ENCODE results near the gene PDGFRA. TPM values are rescaled to one million over a fixed set of nuclear protein-coding genes. Genes with fewer than 3 reads are reported as not detected.

Gene PDGFRA
- total RNA-seq, result 10 to 100 TPM; 25.3 to 42.8 TPM

DNA sequence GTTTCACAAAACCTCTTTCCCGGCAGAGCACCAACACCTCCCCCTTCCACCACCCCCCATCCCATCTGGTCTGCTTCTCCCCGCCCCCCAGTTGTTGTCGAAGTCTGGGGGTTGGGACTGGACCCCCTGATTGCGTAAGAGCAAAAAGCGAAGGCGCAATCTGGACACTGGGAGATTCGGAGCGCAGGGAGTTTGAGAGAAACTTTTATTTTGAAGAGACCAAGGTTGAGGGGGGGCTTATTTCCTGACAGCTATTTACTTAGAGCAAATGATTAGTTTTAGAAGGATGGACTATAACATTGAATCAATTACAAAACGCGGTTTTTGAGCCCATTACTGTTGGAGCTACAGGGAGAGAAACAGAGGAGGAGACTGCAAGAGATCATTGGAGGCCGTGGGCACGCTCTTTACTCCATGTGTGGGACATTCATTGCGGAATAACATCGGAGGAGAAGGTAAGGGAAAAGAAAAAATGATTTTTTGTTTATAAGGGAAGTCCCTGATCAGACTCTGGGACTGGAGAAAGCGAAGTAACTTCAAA, at the start of gene PDGFRA:
Gene PDGFRA (plus strand): TSS at position 333 of the 541 bp plus-strand sequence. CDS start 29,476 bp downstream, outside the sequence.
- peaks cover 0 to 72% of the 10 kb centered on the region in 2 donors for H3K4me1 ChIP-seq
- peaks cover 17 to 40% of the 10 kb centered on the region in 2 donors for H3K27me3 ChIP-seq
- peak; percentile 80 for DNase-seq (ENCODE audit: low spot score)
- peak within 1 kb of the TSS; percentile 68 to 75 for H3K27ac ChIP-seq
- TF ChIP-seq, protein P1, sequence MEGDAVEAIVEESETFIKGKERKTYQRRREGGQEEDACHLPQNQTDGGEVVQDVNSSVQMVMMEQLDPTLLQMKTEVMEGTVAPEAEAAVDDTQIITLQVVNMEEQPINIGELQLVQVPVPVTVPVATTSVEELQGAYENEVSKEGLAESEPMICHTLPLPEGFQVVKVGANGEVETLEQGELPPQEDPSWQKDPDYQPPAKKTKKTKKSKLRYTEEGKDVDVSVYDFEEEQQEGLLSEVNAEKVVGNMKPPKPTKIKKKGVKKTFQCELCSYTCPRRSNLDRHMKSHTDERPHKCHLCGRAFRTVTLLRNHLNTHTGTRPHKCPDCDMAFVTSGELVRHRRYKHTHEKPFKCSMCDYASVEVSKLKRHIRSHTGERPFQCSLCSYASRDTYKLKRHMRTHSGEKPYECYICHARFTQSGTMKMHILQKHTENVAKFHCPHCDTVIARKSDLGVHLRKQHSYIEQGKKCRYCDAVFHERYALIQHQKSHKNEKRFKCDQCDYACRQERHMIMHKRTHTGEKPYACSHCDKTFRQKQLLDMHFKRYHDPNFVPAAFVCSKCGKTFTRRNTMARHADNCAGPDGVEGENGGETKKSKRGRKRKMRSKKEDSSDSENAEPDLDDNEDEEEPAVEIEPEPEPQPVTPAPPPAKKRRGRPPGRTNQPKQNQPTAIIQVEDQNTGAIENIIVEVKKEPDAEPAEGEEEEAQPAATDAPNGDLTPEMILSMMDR (IDR thresholded peaks at IDR 0.05), result no peak
- H3K9me3 ChIP-seq, result no peaks in the 10 kb centered on the region
- no peaks in the 10 kb centered on the region for H3K36me3 ChIP-seq
- H3K4me3 ChIP-seq, result peak within 1 kb of the TSS; percentile 52 to 64

DNA sequence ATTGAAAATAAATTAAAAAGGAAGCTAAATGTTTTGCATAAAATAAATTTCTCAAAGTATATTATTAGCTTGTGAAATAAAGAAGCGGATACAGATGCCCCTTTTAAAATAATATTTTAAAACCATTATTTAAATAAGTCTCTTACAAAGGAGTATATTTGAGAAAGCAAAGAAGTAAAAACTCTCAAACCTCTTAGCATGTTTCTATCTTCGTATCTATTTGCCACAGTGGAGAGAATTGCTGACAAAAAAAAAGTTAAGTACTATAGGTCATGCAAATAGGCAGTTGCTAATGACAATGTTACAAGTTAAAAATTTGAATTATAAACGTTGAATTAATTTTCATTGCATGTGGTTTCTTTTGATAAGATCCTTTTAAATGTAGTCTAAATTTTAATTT, 44.5 kb upstream of the PDGFRA start:
- Histone ChIP-seq H3K4me1 (no peaks in the 10 kb centered on the region), H3K27me3 (no peaks in the 10 kb centered on the region), H3K4me3 (no peak overlapping the region), H3K9me3 (no peaks in the 10 kb centered on the region), H3K36me3 (no peaks in the 10 kb centered on the region), H3K27ac (no peak overlapping the region)
- DNase-seq (ENCODE audit: low spot score), result no peak
- TF ChIP-seq, protein P1 (IDR thresholded peaks at IDR 0.05), result no peak

DNA sequence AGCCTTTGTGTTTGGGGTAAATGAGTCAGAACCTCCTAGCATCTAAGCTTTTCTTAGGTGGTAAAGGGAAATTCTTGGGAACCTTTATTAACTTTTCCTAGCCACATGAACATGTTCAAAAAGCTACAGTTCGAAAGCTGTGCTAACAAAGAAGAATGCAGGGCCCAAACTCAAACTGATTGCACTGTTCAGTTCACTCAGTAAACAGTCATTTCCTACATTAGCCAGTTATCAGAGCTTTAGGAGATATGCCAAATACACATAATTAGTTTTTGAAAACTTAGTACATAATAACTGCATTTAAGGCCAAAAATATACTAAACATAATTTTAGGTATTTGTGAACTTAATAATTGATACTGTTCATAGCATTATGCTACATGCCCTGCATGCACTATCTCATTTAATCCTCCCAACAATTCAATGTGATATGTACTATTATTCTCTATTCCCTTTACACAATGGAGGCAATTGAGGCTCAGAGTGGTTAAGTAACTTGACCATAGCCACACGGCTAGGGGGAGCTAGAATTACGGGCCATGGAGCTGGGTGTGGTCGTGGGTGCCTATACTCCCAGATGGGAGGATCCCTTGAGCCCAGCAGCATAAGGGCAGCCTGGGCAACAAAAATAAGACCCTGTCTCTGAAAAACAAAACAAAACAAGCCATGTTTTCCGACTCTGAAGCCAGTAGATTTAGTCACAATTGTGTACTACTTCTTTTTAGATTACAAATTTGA, 43.9 kb upstream of the PDGFRA start:
- no peaks in the 10 kb centered on the region for H3K27me3 ChIP-seq
- no peaks in the 10 kb centered on the region for H3K36me3 ChIP-seq
- no peak for DNase-seq (ENCODE audit: low spot score)
- no peak overlapping the region for H3K4me3 ChIP-seq
- H3K27ac ChIP-seq, result no peak overlapping the region
- no peaks in the 10 kb centered on the region for H3K9me3 ChIP-seq
- TF ChIP-seq, protein P1 (IDR thresholded peaks at IDR 0.05), result no peak
- H3K4me1 ChIP-seq, result no peaks in the 10 kb centered on the region

DNA sequence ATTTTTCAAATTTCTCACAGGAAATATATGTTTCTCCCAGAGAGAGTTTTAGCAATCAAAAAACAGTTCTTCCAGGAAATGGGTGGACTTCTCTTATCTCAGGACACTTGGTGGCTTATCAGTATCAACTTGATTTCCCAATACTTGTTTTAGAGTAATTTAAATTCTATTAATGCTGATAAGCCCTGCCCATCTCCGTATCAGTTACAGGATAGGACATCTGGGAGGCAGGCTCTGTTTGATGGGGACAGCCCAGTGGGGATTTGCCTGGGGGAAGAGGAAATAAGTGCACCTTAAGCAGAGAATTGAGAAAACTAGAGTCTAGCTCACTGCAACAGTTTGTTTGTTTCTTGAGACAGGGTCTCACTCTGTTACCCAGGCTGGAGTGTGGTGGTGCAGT, 43.2 kb upstream of the PDGFRA start:
- no peaks in the 10 kb centered on the region for H3K27me3 ChIP-seq
- H3K27ac ChIP-seq, result no peak overlapping the region
- H3K4me1 ChIP-seq, result no peaks in the 10 kb centered on the region
- no peak for DNase-seq (ENCODE audit: low spot score)
- H3K9me3 ChIP-seq, result no peaks in the 10 kb centered on the region
- TF ChIP-seq, protein P1 (IDR thresholded peaks at IDR 0.05), result no peak
- no peak overlapping the region for H3K4me3 ChIP-seq
- no peaks in the 10 kb centered on the region for H3K36me3 ChIP-seq

DNA sequence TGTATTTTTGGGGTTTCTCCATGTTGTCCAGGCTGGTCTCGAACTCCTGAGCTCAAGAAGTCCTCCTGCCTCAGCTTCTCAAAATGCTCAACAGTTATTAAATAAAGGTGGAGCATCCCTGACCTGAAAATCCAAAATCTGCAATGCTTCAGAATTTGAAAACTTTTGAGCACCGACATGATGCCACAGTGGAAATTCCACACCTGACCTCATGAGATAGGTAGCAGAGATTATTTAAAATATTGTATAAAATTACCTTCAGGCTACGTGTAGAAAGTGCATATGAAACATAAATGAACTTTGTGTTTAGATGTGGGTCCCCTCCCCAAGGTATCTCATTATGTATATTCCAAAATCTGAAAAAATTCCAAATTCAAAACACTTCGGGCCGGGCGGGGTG, 42.7 kb upstream of the PDGFRA start:
- H3K27ac ChIP-seq, result no peak overlapping the region

More for the DNA sequence above, 42.7 kb upstream of the PDGFRA start:
- Histone ChIP-seq H3K36me3 (no peaks in the 10 kb centered on the region), H3K9me3 (no peaks in the 10 kb centered on the region), H3K4me3 (no peak overlapping the region), H3K4me1 (no peaks in the 10 kb centered on the region), H3K27me3 (no peaks in the 10 kb centered on the region)
- no peak for DNase-seq (ENCODE audit: low spot score)
- TF ChIP-seq, protein P1 (IDR thresholded peaks at IDR 0.05), result no peak

Measured in right atrium auricular region (tissue), 2 donors.